Lower leg skin (tissue), 3 donors: ENCODE data around the gene BCAS2.

Source experiments
- POLR2A ChIP-seq, 2 donors: fragments of 450-650 bp; IDR thresholded peaks; one replicate each; pipeline ENCODE4 v1.6.1; 2016 to 2017; ENCODE audit warnings: antibody characterized with exemption in 2 of 2, mild to moderate bottlenecking in 1 of 2, moderate library complexity in 1 of 2
- TF ChIP-seq, protein P1 (sequence below), 3 donors: fragments of 450-650 bp; IDR thresholded peaks; one replicate each; pipeline ENCODE4 v1.5.1; 2016; ENCODE audit warnings: antibody characterized with exemption in 3 of 3, mild to moderate bottlenecking in 3 of 3, moderate library complexity in 2 of 3

GRCh38 chr1:114550336-114550735 lies 31.1 kb downstream of the BCAS2 start:
- TF ChIP-seq, protein P1, sequence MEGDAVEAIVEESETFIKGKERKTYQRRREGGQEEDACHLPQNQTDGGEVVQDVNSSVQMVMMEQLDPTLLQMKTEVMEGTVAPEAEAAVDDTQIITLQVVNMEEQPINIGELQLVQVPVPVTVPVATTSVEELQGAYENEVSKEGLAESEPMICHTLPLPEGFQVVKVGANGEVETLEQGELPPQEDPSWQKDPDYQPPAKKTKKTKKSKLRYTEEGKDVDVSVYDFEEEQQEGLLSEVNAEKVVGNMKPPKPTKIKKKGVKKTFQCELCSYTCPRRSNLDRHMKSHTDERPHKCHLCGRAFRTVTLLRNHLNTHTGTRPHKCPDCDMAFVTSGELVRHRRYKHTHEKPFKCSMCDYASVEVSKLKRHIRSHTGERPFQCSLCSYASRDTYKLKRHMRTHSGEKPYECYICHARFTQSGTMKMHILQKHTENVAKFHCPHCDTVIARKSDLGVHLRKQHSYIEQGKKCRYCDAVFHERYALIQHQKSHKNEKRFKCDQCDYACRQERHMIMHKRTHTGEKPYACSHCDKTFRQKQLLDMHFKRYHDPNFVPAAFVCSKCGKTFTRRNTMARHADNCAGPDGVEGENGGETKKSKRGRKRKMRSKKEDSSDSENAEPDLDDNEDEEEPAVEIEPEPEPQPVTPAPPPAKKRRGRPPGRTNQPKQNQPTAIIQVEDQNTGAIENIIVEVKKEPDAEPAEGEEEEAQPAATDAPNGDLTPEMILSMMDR (IDR thresholded peaks at IDR 0.05) = no peak
- no peak for TF ChIP-seq POLR2A (IDR thresholded peaks at IDR 0.05)
